Gastrocnemius medialis (tissue), 4 donors: ENCODE results near the gene CSAG1. TPM values are rescaled to one million over a fixed set of nuclear protein-coding genes. Genes with fewer than 3 reads are reported as not detected.
"Not testable (repeated sequence)": the region's sequence is repeated elsewhere in the genome, so short reads cannot be mapped to it uniquely, and the experiment has no call there.

Source experiments
- ATAC-seq, 2 donors: fragments of 150-250 bp; one replicate each; pipeline ENCODE4 v1.9.1; 2016
- DNase-seq, 2 donors: peaks; one replicate each; pipeline ENCODE4 v3.0.0-alpha.2; 2019
- H3K27ac ChIP-seq, 4 donors: fragments of 200-600 bp; sonication (generic); 1 replicate in 1 of 4; 2 replicates in 3 of 4; pipeline ENCODE4 v1.5.1; 2016 to 2018; ENCODE audit warnings: mild to moderate bottlenecking in 2 of 4, moderate library complexity in 1 of 4
- H3K27me3 ChIP-seq, 3 donors: fragments of 200-600 bp; sonication (generic) in 2 of 3; 1 replicate in 1 of 3; 2 replicates in 2 of 3; pipeline versions ENCODE4 v1.5.1 to v1.6.0; 2016 to 2019; ENCODE audit warnings: mild to moderate bottlenecking in 1 of 3, moderate library complexity in 1 of 3
- H3K36me3 ChIP-seq, 2 donors: fragments of 200-600 bp; sonication (generic) in 1 of 2; one replicate each; pipeline ENCODE4 v1.5.1; 2017 to 2018
- H3K4me1 ChIP-seq, 2 donors: fragments of 200-600 bp; sonication (generic) in 1 of 2; one replicate each; pipeline ENCODE4 v1.5.1; 2016 to 2017; ENCODE audit warnings: mild to moderate bottlenecking in 2 of 2
- H3K4me3 ChIP-seq, 4 donors: fragments of 200-600 bp; sonication (generic) in 3 of 4; 1 replicate in 1 of 4; 2 replicates in 3 of 4; pipeline ENCODE4 v1.5.1; 2016 to 2019; ENCODE audit warnings: mild to moderate bottlenecking in 2 of 4
- H3K9me3 ChIP-seq, 3 donors: fragments of 200-600 bp; sonication (generic) in 2 of 3; 1 replicate in 1 of 3; 2 replicates in 2 of 3; pipeline ENCODE4 v1.5.1; 2016 to 2019
- POLR2A ChIP-seq, 2 donors: fragments of 450-650 bp; IDR thresholded peaks; one replicate each; pipeline ENCODE4 v1.6.1; 2017; ENCODE audit warnings: antibody characterized with exemption in 2 of 2, mild to moderate bottlenecking in 2 of 2, moderate library complexity in 2 of 2
- in situ Hi-C, 4 donors: fragments of 200-750 bp; cut with MboI; loops; one replicate each; pipeline versions ENCODE4 v1.15.0 to v1.8.0; 2017; ENCODE audit warnings: low sequenced_read_pairs in 4 of 4
- intact Hi-C: fragments of 100-400 bp; cut with DNase I; formaldehyde crosslinking; loops from one replicate; pipeline ENCODE4 v1.15.1; 2023; ENCODE audit warnings: low total_unique reads
- total RNA-seq, 4 donors: library from RNA; depleted of rRNA; stranded (reverse); fragments of >200 nt; gene quantifications; one replicate each; pipeline versions ENCODE4 v1.1.0 to v1.2.3, GENCODE V29; 2016
- TF ChIP-seq, protein P1 (sequence below), 5 experiments: fragments of 450-650 bp in 3 of 5; fragments of 200-600 bp in 2 of 5; sonication (generic) in 2 of 5; IDR thresholded peaks in 4 of 5; conservative IDR thresholded peaks in 1 of 5; 1 replicate in 4 of 5; 2 replicates in 1 of 5; pipeline ENCODE4 v1.5.1; 2016 to 2019; ENCODE audit warnings: antibody characterized with exemption in 5 of 5, mild to moderate bottlenecking in 3 of 5, moderate library complexity in 3 of 5

CSAG1 gene
- total RNA-seq, 4 donors from 2014 or later = not detected

DNA sequence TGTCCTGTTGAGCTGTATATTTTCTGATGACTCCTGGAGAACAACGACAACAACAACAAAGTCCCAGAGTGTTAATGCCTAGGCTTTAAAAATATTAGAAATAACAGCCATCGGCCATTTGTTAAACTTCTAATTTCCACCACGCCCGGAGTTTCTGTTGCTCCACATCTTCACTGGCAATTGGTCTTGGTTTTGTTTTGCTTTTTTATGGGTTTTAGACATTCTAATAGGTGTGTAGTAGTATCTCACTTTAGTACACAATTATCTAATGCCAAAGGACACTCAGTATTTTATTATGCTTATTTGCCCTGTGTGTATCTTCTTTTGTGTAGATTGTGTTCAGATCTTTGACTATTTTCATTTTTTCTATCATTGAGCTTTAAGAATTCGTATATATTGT is 5.0 kb upstream of the CSAG1 start:
- no peaks in the 10 kb centered on the region for H3K4me1 ChIP-seq
- intact Hi-C loops (no loop called here), in situ Hi-C loops (no loop called here)
- TF ChIP-seq POLR2A (IDR thresholded peaks at IDR 0.05) = no peak
- TF ChIP-seq, protein P1, sequence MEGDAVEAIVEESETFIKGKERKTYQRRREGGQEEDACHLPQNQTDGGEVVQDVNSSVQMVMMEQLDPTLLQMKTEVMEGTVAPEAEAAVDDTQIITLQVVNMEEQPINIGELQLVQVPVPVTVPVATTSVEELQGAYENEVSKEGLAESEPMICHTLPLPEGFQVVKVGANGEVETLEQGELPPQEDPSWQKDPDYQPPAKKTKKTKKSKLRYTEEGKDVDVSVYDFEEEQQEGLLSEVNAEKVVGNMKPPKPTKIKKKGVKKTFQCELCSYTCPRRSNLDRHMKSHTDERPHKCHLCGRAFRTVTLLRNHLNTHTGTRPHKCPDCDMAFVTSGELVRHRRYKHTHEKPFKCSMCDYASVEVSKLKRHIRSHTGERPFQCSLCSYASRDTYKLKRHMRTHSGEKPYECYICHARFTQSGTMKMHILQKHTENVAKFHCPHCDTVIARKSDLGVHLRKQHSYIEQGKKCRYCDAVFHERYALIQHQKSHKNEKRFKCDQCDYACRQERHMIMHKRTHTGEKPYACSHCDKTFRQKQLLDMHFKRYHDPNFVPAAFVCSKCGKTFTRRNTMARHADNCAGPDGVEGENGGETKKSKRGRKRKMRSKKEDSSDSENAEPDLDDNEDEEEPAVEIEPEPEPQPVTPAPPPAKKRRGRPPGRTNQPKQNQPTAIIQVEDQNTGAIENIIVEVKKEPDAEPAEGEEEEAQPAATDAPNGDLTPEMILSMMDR (IDR thresholded peaks at IDR 0.05 in 4 of 5, conservative IDR thresholded peaks at IDR 0.05 in 1 of 5) = no peak
- H3K27ac ChIP-seq = no peak overlapping the region
- H3K36me3 ChIP-seq = no peaks in the 10 kb centered on the region
- no peaks in the 10 kb centered on the region for H3K9me3 ChIP-seq
- H3K27me3 ChIP-seq = no peaks in the 10 kb centered on the region
- no peak overlapping the region for H3K4me3 ChIP-seq
- DNase-seq (no peak), ATAC-seq (no peak)

- H3K27me3 ChIP-seq, H3K4me1 ChIP-seq, ATAC-seq, H3K36me3 ChIP-seq, intact Hi-C loops, H3K27ac ChIP-seq, DNase-seq, in situ Hi-C loops, H3K9me3 ChIP-seq, H3K4me3 ChIP-seq: not testable (repeated sequence)
Observed at GRCh38 chrX:152736528-152736927, 3.0 kb upstream of the CSAG1 start.

GRCh38 chrX:152735860-152736511 is 2.5 kb upstream of the CSAG1 start:
- Histone ChIP-seq H3K9me3 (no peaks in the 10 kb centered on the region), H3K4me1 (no peaks in the 10 kb centered on the region), H3K27ac (no peak overlapping the region), H3K4me3 (no peak overlapping the region), H3K36me3 (no peaks in the 10 kb centered on the region), H3K27me3 (no peaks in the 10 kb centered on the region)
- ATAC-seq (no peak), DNase-seq (no peak)
- intact Hi-C loops (no loop called here), in situ Hi-C loops (no loop called here)
- TF ChIP-seq POLR2A (IDR thresholded peaks at IDR 0.05) = no peak
- TF ChIP-seq, protein P1 (IDR thresholded peaks at IDR 0.05 in 4 of 5, conservative IDR thresholded peaks at IDR 0.05 in 1 of 5) = no peak

DNA sequence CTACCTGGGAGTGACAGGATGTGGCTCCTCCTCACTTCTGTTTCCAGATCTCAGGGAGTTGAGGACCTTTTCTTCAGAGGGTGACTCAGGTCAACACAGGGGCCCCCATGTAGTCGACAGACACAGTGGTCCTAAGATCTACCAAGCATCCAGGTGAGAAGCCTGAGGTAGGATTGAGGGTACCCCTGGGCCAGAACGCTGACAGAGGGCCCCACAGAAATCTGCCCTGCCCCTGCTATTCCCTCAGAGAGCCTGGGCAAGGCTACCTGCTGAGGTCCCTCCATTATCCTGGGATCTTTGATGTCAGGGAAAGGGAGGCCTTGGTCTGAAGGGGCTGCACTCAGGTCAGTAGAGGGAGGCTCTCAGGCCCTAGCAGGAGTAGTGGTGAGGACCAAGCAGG is 1.6 kb upstream of the CSAG1 start:
- Histone ChIP-seq H3K27me3 (no peaks in the 10 kb centered on the region), H3K4me1 (no peaks in the 10 kb centered on the region), H3K4me3 (no peak overlapping the region), H3K36me3 (no peaks in the 10 kb centered on the region), H3K9me3 (no peaks in the 10 kb centered on the region), H3K27ac (no peak overlapping the region)
- in situ Hi-C loops = no loop called here
- ATAC-seq (no peak), DNase-seq (no peak)
- intact Hi-C loops = no loop called here
- TF ChIP-seq, protein P1 (IDR thresholded peaks at IDR 0.05 in 4 of 5, conservative IDR thresholded peaks at IDR 0.05 in 1 of 5) = no peak
- TF ChIP-seq POLR2A (IDR thresholded peaks at IDR 0.05) = no peak

DNA sequence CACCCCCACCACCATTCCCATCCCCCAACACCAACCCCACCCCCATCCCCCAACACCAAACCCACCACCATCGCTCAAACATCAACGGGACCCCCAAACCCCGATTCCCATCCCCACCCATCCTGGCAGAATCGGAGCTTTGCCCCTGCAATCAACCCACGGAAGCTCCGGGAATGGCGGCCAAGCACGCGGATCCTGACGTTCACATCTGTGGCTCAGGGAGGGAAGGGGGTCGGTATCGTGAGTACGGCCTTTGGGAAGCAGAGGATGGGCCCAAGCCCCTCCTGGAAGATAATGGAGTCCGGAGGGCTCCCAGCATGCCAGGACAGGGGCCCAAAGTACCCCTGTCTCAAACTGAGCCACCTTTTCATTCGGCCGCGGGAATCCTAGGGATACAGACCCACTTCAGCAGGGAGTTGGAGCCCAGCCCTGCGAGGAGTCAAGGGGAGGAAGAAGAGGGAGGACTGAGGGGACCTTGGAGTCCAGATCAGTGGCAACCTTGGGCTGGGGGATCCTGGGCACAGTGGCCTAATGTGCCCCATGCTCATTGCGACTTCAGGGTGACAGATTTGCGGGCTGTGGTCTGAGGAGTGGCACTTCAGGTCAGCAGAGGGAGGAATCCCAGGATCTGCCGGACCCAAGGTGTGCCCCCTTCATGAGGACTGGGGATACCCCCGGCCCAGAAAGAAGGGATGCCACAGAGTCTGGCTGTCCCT is 780 bp upstream of the CSAG1 start:
- intact Hi-C loops, H3K4me1 ChIP-seq, H3K4me3 ChIP-seq, DNase-seq, H3K36me3 ChIP-seq, H3K27ac ChIP-seq, H3K27me3 ChIP-seq, ATAC-seq, in situ Hi-C loops, H3K9me3 ChIP-seq: not testable (repeated sequence)
